Transverse colon (tissue), 4 donors: ENCODE data around the gene NUP93.

Experiments used
- EP300 ChIP-seq: sonication (generic); formaldehyde crosslinking; IDR thresholded peaks from one replicate; pipeline ENCODE4 v1.6.1; 2017; ENCODE audit warnings: antibody characterized with exemption, low read depth
- POLR2A ChIP-seq: fragments of 450-650 bp; IDR thresholded peaks from one replicate; pipeline ENCODE4 v1.6.1; 2016; ENCODE audit warnings: antibody characterized with exemption, mild to moderate bottlenecking, moderate library complexity
- POLR2AphosphoS5 ChIP-seq, 3 donors: sonication (generic); formaldehyde crosslinking; IDR thresholded peaks; one replicate each; pipeline ENCODE4 v1.6.1; 2016; ENCODE audit warnings: antibody characterized with exemption in 3 of 3
- TF ChIP-seq, protein P1 (sequence below), 5 experiments: fragments of 200-600 bp in 3 of 5; fragments of 450-650 bp in 2 of 5; sonication (generic) in 3 of 5; IDR thresholded peaks; 1 replicate in 2 of 5; 2 replicates in 3 of 5; pipeline ENCODE4 v1.5.1; 2016 to 2017; ENCODE audit warnings: antibody characterized with exemption in 5 of 5, inconsistent platforms in 3 of 5, mild to moderate bottlenecking in 2 of 5, moderate library complexity in 1 of 5

DNA sequence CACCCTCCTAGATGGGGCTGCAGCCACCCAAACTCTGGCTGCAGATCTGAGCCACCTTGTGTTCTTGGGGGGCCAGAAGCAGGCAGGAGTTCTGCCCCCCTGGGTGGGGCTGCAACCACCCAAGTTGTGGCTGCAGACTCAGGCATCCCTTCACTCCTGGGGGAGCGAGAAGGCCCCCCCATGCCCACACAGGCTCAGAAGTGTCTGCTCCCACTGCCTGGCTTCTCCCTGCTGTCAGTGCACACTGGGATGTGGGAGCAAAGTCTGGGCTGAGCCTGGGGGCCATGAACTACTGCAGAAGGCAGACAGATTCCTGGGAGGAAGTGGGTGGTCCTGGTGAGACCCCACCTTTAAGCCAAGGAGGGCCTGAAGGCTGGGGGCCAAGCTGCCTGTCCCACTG is 34.7 kb upstream of the NUP93 start:
- TF ChIP-seq, protein P1, sequence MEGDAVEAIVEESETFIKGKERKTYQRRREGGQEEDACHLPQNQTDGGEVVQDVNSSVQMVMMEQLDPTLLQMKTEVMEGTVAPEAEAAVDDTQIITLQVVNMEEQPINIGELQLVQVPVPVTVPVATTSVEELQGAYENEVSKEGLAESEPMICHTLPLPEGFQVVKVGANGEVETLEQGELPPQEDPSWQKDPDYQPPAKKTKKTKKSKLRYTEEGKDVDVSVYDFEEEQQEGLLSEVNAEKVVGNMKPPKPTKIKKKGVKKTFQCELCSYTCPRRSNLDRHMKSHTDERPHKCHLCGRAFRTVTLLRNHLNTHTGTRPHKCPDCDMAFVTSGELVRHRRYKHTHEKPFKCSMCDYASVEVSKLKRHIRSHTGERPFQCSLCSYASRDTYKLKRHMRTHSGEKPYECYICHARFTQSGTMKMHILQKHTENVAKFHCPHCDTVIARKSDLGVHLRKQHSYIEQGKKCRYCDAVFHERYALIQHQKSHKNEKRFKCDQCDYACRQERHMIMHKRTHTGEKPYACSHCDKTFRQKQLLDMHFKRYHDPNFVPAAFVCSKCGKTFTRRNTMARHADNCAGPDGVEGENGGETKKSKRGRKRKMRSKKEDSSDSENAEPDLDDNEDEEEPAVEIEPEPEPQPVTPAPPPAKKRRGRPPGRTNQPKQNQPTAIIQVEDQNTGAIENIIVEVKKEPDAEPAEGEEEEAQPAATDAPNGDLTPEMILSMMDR (IDR thresholded peaks at IDR 0.05), result no peak
- TF ChIP-seq POLR2A, result no peak
- TF ChIP-seq EP300, result no peak
- no peak for TF ChIP-seq POLR2AphosphoS5 (IDR thresholded peaks at IDR 0.05)
